Parathyroid adenoma (tissue), 2 donors: ENCODE results near the gene RBBP9.
"Not testable (repeated sequence)": the region's sequence is repeated elsewhere in the genome, so short reads cannot be mapped to it uniquely, and the experiment has no call there.

ENCODE experiments used
- H2AFZ ChIP-seq: fragments of 300-600 bp; sonication (generic); one replicate; pipeline ENCODE4 v1.7.0; 2017; ENCODE audit warnings: antibody characterized with exemption, mild to moderate bottlenecking
- H3K27ac ChIP-seq: fragments of 300-600 bp; sonication (generic); one replicate; pipeline ENCODE4 v1.7.0; 2017
- H3K27me3 ChIP-seq: fragments of 300-600 bp; sonication (generic); one replicate; pipeline ENCODE4 v1.7.0; 2017; ENCODE audit warnings: low read length; ENCODE audit not compliant: control insufficient read depth, insufficient read depth
- H3K36me3 ChIP-seq: fragments of 300-600 bp; sonication (generic); one replicate; pipeline ENCODE4 v1.7.0; 2017; ENCODE audit warnings: low read length; ENCODE audit not compliant: control insufficient read depth, insufficient read depth
- H3K4me1 ChIP-seq: fragments of 300-600 bp; sonication (generic); one replicate; pipeline ENCODE4 v1.7.0; 2017; ENCODE audit warnings: control low read depth
- H3K4me2 ChIP-seq: fragments of 300-600 bp; sonication (generic); one replicate; pipeline ENCODE4 v1.7.0; 2017; ENCODE audit warnings: low read length
- H3K4me3 ChIP-seq: fragments of 300-600 bp; sonication (generic); one replicate; pipeline ENCODE4 v1.7.0; 2017; ENCODE audit warnings: low read depth, low read length
- H3K79me2 ChIP-seq: fragments of 300-600 bp; sonication (generic); one replicate; pipeline ENCODE4 v1.7.0; 2017; ENCODE audit warnings: control low read depth
- H3K9ac ChIP-seq: fragments of 300-600 bp; sonication (generic); one replicate; pipeline ENCODE4 v1.7.0; 2017; ENCODE audit warnings: mild to moderate bottlenecking
- H3K9me3 ChIP-seq: fragments of 300-600 bp; sonication (generic); one replicate; pipeline ENCODE4 v1.7.0; 2017; ENCODE audit warnings: low read length; ENCODE audit not compliant: control insufficient read depth
- CTCF ChIP-seq: fragments of 300-600 bp; sonication (generic); IDR thresholded peaks from one replicate; pipeline ENCODE4 v1.7.0; 2017; ENCODE audit warnings: antibody characterized with exemption, mild to moderate bottlenecking
- donor health status: primary hyperparathyroidism.

RBBP9 gene

GRCh38 chr20:18527836-18528235 lies 30.8 kb upstream of the RBBP9 start:
- no peak overlapping the region for H2AFZ ChIP-seq
- no peak for TF ChIP-seq CTCF
- H3K9me3 ChIP-seq: no peaks in the 10 kb centered on the region
- no peaks in the 10 kb centered on the region for H3K27me3 ChIP-seq
- H3K36me3 ChIP-seq: peaks cover 2% of the 10 kb centered on the region
- H3K4me3 ChIP-seq: no peak overlapping the region
- H3K4me2 ChIP-seq: no peak overlapping the region
- H3K4me1 ChIP-seq: no peaks in the 10 kb centered on the region
- H3K27ac ChIP-seq: no peak overlapping the region
- H3K79me2 ChIP-seq: no peaks in the 10 kb centered on the region
- H3K9ac ChIP-seq: no peak overlapping the region

GRCh38 chr20:18527339-18527738 lies 30.3 kb upstream of the RBBP9 start:
- Histone ChIP-seq H2AFZ (no peak overlapping the region), H3K4me2 (no peak overlapping the region), H3K4me1 (no peaks in the 10 kb centered on the region), H3K9me3 (no peaks in the 10 kb centered on the region), H3K27me3 (no peaks in the 10 kb centered on the region), H3K79me2 (no peaks in the 10 kb centered on the region), H3K4me3 (no peak overlapping the region), H3K27ac (no peak overlapping the region), H3K36me3 (peaks cover 2% of the 10 kb centered on the region), H3K9ac (no peak overlapping the region)
- no peak for TF ChIP-seq CTCF

GRCh38 chr20:18526761-18527160 lies 29.7 kb upstream of the RBBP9 start:
- H3K4me2 ChIP-seq, H3K4me3 ChIP-seq, H3K27me3 ChIP-seq, H3K9ac ChIP-seq, H3K79me2 ChIP-seq, H3K36me3 ChIP-seq, H2AFZ ChIP-seq, H3K9me3 ChIP-seq, H3K27ac ChIP-seq, H3K4me1 ChIP-seq: not testable (repeated sequence)

- Histone ChIP-seq H3K9ac (no peak overlapping the region), H3K36me3 (peaks cover 2% of the 10 kb centered on the region), H3K27me3 (no peaks in the 10 kb centered on the region), H3K4me2 (no peak overlapping the region), H3K27ac (no peak overlapping the region), H2AFZ (no peak overlapping the region), H3K9me3 (no peaks in the 10 kb centered on the region), H3K79me2 (no peaks in the 10 kb centered on the region), H3K4me3 (no peak overlapping the region), H3K4me1 (no peaks in the 10 kb centered on the region)
- TF ChIP-seq CTCF: no peak
These were observed 27.6 kb upstream of the RBBP9 start for GRCh38 chr20:18524646-18525045.

- H3K27me3 ChIP-seq: no peaks in the 10 kb centered on the region
- H3K4me3 ChIP-seq: no peak overlapping the region
- no peak overlapping the region for H3K4me2 ChIP-seq
- no peak overlapping the region for H3K9ac ChIP-seq
- peaks cover 2% of the 10 kb centered on the region for H3K36me3 ChIP-seq
- peaks cover 2% of the 10 kb centered on the region for H3K79me2 ChIP-seq
- TF ChIP-seq CTCF: no peak
- H3K4me1 ChIP-seq: no peaks in the 10 kb centered on the region
- no peaks in the 10 kb centered on the region for H3K9me3 ChIP-seq
- H3K27ac ChIP-seq: no peak overlapping the region
- no peak overlapping the region for H2AFZ ChIP-seq
These were observed 26.0 kb upstream of the RBBP9 start for GRCh38 chr20:18523066-18523465.

- H3K9ac ChIP-seq, H3K9me3 ChIP-seq, H3K79me2 ChIP-seq, H2AFZ ChIP-seq, H3K27me3 ChIP-seq, H3K4me3 ChIP-seq, H3K4me2 ChIP-seq, H3K36me3 ChIP-seq, H3K4me1 ChIP-seq, H3K27ac ChIP-seq: not testable (repeated sequence)
These were observed 25.0 kb upstream of the RBBP9 start for GRCh38 chr20:18522066-18522465.
